Osteocyte (in vitro differentiated cells): ENCODE results near the gene ITGA7. TPM values are rescaled to one million over a fixed set of nuclear protein-coding genes. Genes with fewer than 3 reads are reported as not detected.

Experiments
- DNase-seq: peaks from one replicate; pipeline ENCODE4 v3.0.0; 2021; ENCODE audit warnings: mixed read lengths; ENCODE audit not compliant: unreplicated experiment; ENCODE audit errors: extremely low spot score
- H3K27ac Mint-ChIP-seq: one replicate; pipeline ENCODE4 v1.8.0; 2021; ENCODE audit warnings: mild to moderate bottlenecking, mixed read lengths; ENCODE audit not compliant: unreplicated experiment
- H3K27me3 Mint-ChIP-seq: one replicate; pipeline ENCODE4 v1.8.0; 2021; ENCODE audit warnings: mixed read lengths; ENCODE audit not compliant: unreplicated experiment
- H3K36me3 Mint-ChIP-seq: one replicate; pipeline ENCODE4 v1.8.0; 2021; ENCODE audit warnings: mixed read lengths; ENCODE audit not compliant: unreplicated experiment
- H3K4me1 Mint-ChIP-seq: one replicate; pipeline ENCODE4 v1.8.0; 2021; ENCODE audit warnings: mixed read lengths; ENCODE audit not compliant: unreplicated experiment
- H3K4me3 Mint-ChIP-seq: one replicate; pipeline ENCODE4 v1.8.0; 2021; ENCODE audit warnings: mild to moderate bottlenecking, moderate library complexity, mixed read lengths; ENCODE audit not compliant: unreplicated experiment
- H3K9me3 Mint-ChIP-seq: one replicate; pipeline ENCODE4 v1.8.0; 2021; ENCODE audit warnings: mixed read lengths; ENCODE audit not compliant: unreplicated experiment
- CTCF ChIP-seq: fragments of 200-600 bp; sonication (generic); IDR thresholded peaks from 2 replicates; pipeline ENCODE4 v1.5.0; 2021; ENCODE audit warnings: antibody characterized with exemption, mild to moderate bottlenecking, moderate library complexity
- total RNA-seq: library from RNA; stranded (reverse); gene quantifications from 2 replicates; pipeline ENCODE4 v1.2.1, GENCODE V29; 2021

The ITGA7 gene
- total RNA-seq, 1 donor from 2014 or later: 5.7 TPM

GRCh38 chr12:55694651-55695050 is 13.1 kb downstream of the ITGA7 start:
- Mint-ChIP-seq H3K9me3 (no peaks in the 10 kb centered on the region), H3K27ac (no peak overlapping the region), H3K36me3 (no peaks in the 10 kb centered on the region), H3K27me3 (no peaks in the 10 kb centered on the region), H3K4me3 (no peak overlapping the region), H3K4me1 (no peaks in the 10 kb centered on the region)
- no peak for TF ChIP-seq CTCF
- no peak for DNase-seq

GRCh38 chr12:55694188-55694515 is 13.6 kb downstream of the ITGA7 start:
- no peaks in the 10 kb centered on the region for H3K4me1 Mint-ChIP-seq
- no peak overlapping the region for H3K4me3 Mint-ChIP-seq
- H3K36me3 Mint-ChIP-seq: no peaks in the 10 kb centered on the region
- no peak overlapping the region for H3K27ac Mint-ChIP-seq
- H3K27me3 Mint-ChIP-seq: no peaks in the 10 kb centered on the region
- no peaks in the 10 kb centered on the region for H3K9me3 Mint-ChIP-seq
- no peak for TF ChIP-seq CTCF
- DNase-seq: no peak

- no peak overlapping the region for H3K27ac Mint-ChIP-seq
- no peaks in the 10 kb centered on the region for H3K9me3 Mint-ChIP-seq
- H3K36me3 Mint-ChIP-seq: no peaks in the 10 kb centered on the region
- no peaks in the 10 kb centered on the region for H3K4me1 Mint-ChIP-seq
- no peak for DNase-seq
- H3K4me3 Mint-ChIP-seq: no peak overlapping the region
- H3K27me3 Mint-ChIP-seq: no peaks in the 10 kb centered on the region
- TF ChIP-seq CTCF: no peak
These were observed 14.1 kb downstream of the ITGA7 start for GRCh38 chr12:55693323-55694187.

- H3K4me3 Mint-ChIP-seq: no peak overlapping the region
- H3K4me1 Mint-ChIP-seq: no peaks in the 10 kb centered on the region
These were observed 14.9 kb downstream of the ITGA7 start for GRCh38 chr12:55692631-55693322.

More at GRCh38 chr12:55692631-55693322, 14.9 kb downstream of the ITGA7 start:
- H3K27me3 Mint-ChIP-seq: no peaks in the 10 kb centered on the region
- no peaks in the 10 kb centered on the region for H3K9me3 Mint-ChIP-seq
- DNase-seq: no peak
- TF ChIP-seq CTCF: no peak
- no peak overlapping the region for H3K27ac Mint-ChIP-seq
- H3K36me3 Mint-ChIP-seq: no peaks in the 10 kb centered on the region
